Astrocyte of the cerebellum (primary cell): ENCODE results near the gene OTULIN.

Source experiments
- DNase-seq: peaks from one replicate; pipeline ENCODE4 v3.0.0-alpha.2; 2011; ENCODE audit warnings: low read depth
- H3K4me3 ChIP-seq: 2 replicates; pipeline ENCODE4 v1.5.1; 2011; ENCODE audit warnings: mild to moderate bottlenecking, low read depth, low read length, moderate library complexity
- CTCF ChIP-seq: IDR thresholded peaks from 2 replicates; pipeline ENCODE4 v1.5.1; 2012; ENCODE audit warnings: low read length, low read depth, moderate library complexity, mild to moderate bottlenecking; ENCODE audit errors: missing control alignments
- in situ Hi-C: cut with HindIII; loops from 2 replicates; pipeline ENCODE4 v1.10.0; 2017; ENCODE audit warnings: low sequenced_read_pairs

The OTULIN gene

GRCh38 chr5:14686517-14686916 lies 22.0 kb downstream of the OTULIN start:
- TF ChIP-seq CTCF, result no peak
- no peak for DNase-seq
- H3K4me3 ChIP-seq, result no peak overlapping the region
- in situ Hi-C loops, result no loop called here

- in situ Hi-C loops, result no loop called here
- peak; percentile 27 for TF ChIP-seq CTCF
These were observed 22.6 kb downstream of the OTULIN start for GRCh38 chr5:14687023-14687665.

DNA sequence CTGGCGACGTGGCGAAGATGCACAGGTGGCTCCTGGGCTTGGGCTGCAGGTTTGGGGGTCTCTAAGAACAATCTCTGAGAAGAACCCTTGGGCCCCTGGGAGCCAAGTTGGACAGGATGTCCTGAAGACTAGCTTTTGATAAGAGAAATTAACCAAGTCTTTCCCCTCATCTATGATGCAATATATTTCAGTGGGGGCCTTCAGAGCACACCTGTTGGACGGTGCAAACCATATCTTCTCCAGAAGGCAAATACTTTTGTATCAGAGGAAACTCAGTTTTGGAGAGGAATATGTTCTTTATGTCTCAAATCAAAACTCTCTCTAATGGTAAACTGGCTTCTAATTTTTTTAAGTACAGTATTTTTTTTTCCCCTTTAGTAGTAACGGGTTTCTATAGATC lies 28.6 kb downstream of the OTULIN start:
- in situ Hi-C loops, result no loop called here
- TF ChIP-seq CTCF, result no peak
- no peak overlapping the region for H3K4me3 ChIP-seq
- no peak for DNase-seq

More at GRCh38 chr5:14687023-14687665, 22.6 kb downstream of the OTULIN start:
- no peak overlapping the region for H3K4me3 ChIP-seq
- no peak for DNase-seq

- DNase-seq, result no peak
- no peak overlapping the region for H3K4me3 ChIP-seq
- in situ Hi-C loops, result no loop called here
- TF ChIP-seq CTCF, result no peak
These were observed 30.6 kb downstream of the OTULIN start for GRCh38 chr5:14695152-14695551.

DNA sequence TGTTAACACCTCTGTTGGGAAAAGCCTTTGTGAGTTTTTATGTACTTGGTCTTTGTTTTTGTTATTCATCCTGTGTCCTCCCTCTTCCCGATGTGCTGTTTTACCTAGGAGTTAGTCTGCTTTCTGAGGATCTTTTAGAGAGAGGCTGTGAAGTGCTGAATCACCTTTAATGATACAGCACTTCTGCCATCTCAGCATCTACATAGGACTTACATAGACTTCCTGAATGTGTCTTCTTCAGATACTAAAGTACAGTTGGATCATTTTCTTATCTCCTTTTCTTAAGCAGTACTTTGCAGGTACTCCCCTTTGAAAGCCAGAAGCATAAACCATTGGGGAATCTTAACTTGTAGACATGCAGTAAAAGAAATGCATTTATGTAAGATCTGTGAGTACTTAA lies 31.5 kb downstream of the OTULIN start:
- no peak overlapping the region for H3K4me3 ChIP-seq
- no peak for DNase-seq
- in situ Hi-C loops, result no loop called here
- no peak for TF ChIP-seq CTCF

GRCh38 chr5:14696851-14697250 lies 32.3 kb downstream of the OTULIN start:
- in situ Hi-C loops, result no loop called here
- no peak for TF ChIP-seq CTCF

More at GRCh38 chr5:14696851-14697250, 32.3 kb downstream of the OTULIN start:
- DNase-seq, result no peak
- H3K4me3 ChIP-seq, result no peak overlapping the region
